T47D (cell line): ENCODE measurements around the gene PRKAA1.

Experiments
- DNase-seq, 2 experiments: peaks; one replicate each; pipeline versions ENCODE4 v3.0.0 to v3.0.0-alpha.2; 2011 to 2012; ENCODE audit warnings: low read depth in 1 of 2, low spot score in 1 of 2
- JUND ChIP-seq: IDR thresholded peaks from 2 replicates; pipeline ENCODE4 v1.6.1; 2012; ENCODE audit warnings: low read depth
- in situ Hi-C: cut with HindIII; loops from 2 replicates; pipeline ENCODE4 v1.10.0; 2016; ENCODE audit warnings: low sequenced_read_pairs, low pct_unique_long_range_greater_than_20kb

PRKAA1 gene

GRCh38 chr5:40798012-40798800, at the start of gene PRKAA1:
Gene PRKAA1, minus strand, starts transcription at chr5:40798374. Its CDS starts 185 bp downstream, at chr5:40798189.
- TF ChIP-seq JUND, result no peak

GRCh38 chr5:40847525-40847924, 49.4 kb upstream of the PRKAA1 start:
- in situ Hi-C loops, result no loop called here
- no peak for DNase-seq

More at GRCh38 chr5:40798012-40798800, at the start of gene PRKAA1:
- in situ Hi-C loops, result no loop called here
- peak; percentile 80 to 90 for DNase-seq

GRCh38 chr5:40846371-40846770, 48.2 kb upstream of the PRKAA1 start:
- no peak for DNase-seq
- in situ Hi-C loops, result no loop called here
- TF ChIP-seq JUND, result no peak

More at GRCh38 chr5:40847525-40847924, 49.4 kb upstream of the PRKAA1 start:
- no peak for TF ChIP-seq JUND

- in situ Hi-C loops, result no loop called here
- no peak for DNase-seq
- no peak for TF ChIP-seq JUND
Measured at GRCh38 chr5:40844565-40844964, 46.4 kb upstream of the PRKAA1 start.

- in situ Hi-C loops, result no loop called here
- no peak for TF ChIP-seq JUND
- DNase-seq, result no peak
Measured at GRCh38 chr5:40842351-40842750, 44.2 kb upstream of the PRKAA1 start.

GRCh38 chr5:40841068-40841805, 43.1 kb upstream of the PRKAA1 start, which contains the start of gene CARD6:
Gene CARD6, plus strand, starts transcription at chr5:40841367. Its CDS starts 16 bp downstream, at chr5:40841383.
- no peak for TF ChIP-seq JUND
- DNase-seq, result no peak
- in situ Hi-C loops, result no loop called here

GRCh38 chr5:40838086-40838485, 39.9 kb upstream of the PRKAA1 start:
- no peak for TF ChIP-seq JUND
- in situ Hi-C loops, result no loop called here
- DNase-seq, result no peak

GRCh38 chr5:40834849-40835787, 36.9 kb upstream of the PRKAA1 start, which contains the start of gene RPL37:
Gene RPL37, minus strand, starts transcription at chr5:40835222. Its CDS starts 37 bp downstream, at chr5:40835185.
- no peak for TF ChIP-seq JUND
- in situ Hi-C loops, result no loop called here
- DNase-seq, result peak; percentile 78 to 99

GRCh38 chr5:40834391-40834848, 36.2 kb upstream of the PRKAA1 start:
- in situ Hi-C loops, result no loop called here
- no peak for DNase-seq
- TF ChIP-seq JUND, result no peak

GRCh38 chr5:40833712-40834229, 35.6 kb upstream of the PRKAA1 start:
- no peak for DNase-seq
- TF ChIP-seq JUND, result no peak
- in situ Hi-C loops, result no loop called here

- no peak for DNase-seq
- no peak for TF ChIP-seq JUND
- in situ Hi-C loops, result no loop called here
Measured at GRCh38 chr5:40832345-40832744, 34.2 kb upstream of the PRKAA1 start.
